ENCODE results near the gene POLR1A.
A peak's percentile ranks its signal among the peaks of the same experiment; 100 is the strongest.

Gene POLR1A

DNA sequence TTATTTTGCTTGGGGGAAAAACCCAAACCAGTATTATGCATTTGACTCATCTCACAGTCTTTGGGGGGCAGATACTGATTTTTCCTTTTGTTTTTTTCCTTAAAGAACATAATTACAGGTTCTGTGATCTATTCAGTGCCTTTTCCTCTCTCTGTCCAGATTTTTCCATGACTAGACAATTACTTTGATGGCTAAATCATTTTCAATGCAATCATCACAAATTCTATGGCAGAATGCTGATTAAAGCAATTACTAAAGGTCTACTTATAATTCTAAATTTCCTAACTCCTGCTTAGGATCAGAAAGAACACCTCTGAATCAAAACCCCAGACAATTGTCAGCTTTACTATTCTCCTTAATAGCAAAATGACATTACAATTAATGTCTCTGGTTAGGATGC is 38.8 kb downstream of the POLR1A start:
- no peak for DNase-seq (ENCODE audit: low read depth, low spot score)
- no peak overlapping the region for H3K27ac ChIP-seq

DNA sequence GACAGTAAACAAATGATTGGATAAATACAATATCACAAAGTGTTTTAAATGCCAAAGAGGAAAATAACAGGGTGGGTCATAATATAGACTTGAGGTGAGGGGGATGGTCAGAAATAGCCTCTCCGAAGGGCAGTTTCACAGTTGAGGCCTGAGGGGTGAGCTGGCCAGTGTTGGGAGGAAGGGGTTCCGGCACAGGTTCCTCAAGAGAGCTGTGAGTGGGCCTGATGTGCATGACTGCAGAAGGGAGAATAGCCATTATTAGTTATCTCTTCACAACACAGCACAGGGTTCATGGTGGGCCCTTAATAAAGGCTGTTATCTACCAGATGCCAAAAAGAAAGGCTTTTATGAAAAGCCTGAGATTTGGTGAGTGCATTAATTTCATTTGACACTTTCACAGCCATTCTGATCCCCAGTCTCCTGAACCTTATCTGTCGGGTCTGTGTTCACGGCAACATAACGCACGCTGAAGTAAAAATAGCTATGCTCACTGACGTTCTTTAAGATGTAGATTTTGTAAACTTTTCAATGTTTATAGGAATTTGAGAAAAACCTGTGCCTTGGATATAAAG is 39.6 kb downstream of the POLR1A start:
- no peak for DNase-seq (ENCODE audit: low read depth, low spot score)
- no peak overlapping the region for H3K27ac ChIP-seq

DNA sequence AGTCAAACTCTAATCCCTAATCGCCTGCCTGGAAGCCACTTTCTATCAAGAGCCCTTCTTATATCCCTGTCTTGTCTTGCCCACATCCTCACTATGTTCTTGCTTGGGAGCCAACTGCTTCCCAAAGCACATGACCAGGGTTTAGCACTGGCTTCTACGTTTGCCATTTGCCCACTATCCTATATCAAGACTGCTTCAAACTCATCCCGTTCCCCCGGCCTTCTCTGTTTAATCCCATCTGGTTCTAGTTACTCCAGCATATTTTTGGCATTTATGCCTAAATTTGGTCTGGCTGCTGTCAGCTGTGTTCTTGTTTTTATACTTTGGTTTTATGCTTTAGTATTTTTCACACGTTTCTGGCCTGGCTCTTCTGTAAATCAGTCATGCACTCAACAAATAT is 40.2 kb downstream of the POLR1A start:
- no peak for DNase-seq (ENCODE audit: low read depth, low spot score)
- no peak overlapping the region for H3K27ac ChIP-seq

DNA sequence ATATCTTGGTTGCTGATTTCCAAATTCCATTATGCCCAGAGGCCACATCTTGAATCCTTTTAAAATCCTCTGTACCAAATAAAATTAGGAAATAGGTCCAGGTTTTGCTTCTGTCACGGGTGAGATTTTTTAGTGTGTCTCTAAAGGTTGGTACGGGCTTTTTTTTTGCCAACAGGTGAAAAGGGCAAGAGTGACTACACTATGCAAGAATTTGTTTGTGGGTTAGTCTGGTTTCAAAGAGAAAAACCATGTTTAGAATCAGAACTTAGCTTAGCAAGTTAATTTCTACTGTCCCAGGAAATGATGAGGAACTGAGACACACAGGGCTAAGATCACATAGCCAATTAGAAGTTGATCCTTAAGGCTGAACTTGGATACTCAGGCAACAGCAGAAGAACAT is 41.7 kb downstream of the POLR1A start:
- H3K27ac ChIP-seq, result no peak overlapping the region
- DNase-seq (ENCODE audit: low read depth, low spot score), result no peak

DNA sequence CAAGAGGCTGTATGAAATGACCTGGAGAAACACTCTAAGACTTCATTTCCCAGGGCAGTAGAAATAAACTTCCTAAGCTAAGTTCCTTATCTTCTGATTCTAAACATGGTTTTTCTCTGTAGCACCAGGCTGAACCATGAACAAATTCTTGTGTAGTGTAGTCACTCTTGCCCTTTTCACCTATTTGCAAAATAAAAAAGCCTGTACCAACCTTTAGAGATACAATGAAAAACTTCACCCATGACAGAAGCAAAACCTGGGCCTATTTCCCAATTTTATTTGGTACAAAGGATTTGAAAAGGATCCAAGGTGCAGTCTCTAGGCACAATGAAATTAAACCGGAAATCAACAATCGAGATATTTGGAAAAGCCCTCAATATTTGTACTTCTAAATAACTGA is 43.6 kb downstream of the POLR1A start:
- DNase-seq (ENCODE audit: low read depth, low spot score), result no peak

DNA sequence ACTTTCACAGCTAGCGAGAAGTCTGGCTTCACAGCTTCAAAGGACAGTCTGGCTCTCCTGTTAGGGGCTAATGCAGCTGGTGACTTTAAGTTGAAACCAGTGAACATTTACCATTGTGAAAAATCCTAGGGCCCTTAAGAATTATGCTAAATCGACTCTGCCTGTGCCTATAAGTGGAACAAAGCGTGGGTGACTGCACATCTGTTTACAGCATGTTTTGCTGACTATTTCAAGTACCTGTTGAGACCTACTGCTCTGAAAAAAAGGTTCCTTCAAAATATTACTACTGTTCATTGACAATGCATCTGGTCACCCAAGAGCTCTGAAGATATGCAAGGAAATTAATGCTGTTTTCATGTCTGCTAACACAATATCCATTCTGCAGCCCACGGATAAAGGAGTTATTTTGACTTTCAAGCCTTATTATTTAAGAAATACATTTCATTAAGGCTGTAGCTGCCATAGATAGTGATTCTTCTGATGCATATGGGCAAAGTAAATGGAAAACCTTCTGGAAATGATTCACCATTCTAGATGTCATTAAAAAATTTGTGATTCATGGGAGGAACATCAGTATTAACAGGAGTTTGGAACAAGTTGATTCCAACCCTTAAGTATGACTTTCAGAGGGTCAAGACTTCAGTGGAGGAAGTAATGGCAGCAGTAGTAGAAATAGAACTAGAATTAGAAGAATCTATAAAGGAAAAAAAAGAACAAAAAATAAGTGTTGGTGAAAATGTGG is 48.9 kb downstream of the POLR1A start:
- no peak for DNase-seq (ENCODE audit: low read depth, low spot score)
- H3K27ac ChIP-seq, result no peak overlapping the region

More for the DNA sequence above, 43.6 kb downstream of the POLR1A start:
- peak overlapping the region; percentile 5 for H3K27ac ChIP-seq

DNA sequence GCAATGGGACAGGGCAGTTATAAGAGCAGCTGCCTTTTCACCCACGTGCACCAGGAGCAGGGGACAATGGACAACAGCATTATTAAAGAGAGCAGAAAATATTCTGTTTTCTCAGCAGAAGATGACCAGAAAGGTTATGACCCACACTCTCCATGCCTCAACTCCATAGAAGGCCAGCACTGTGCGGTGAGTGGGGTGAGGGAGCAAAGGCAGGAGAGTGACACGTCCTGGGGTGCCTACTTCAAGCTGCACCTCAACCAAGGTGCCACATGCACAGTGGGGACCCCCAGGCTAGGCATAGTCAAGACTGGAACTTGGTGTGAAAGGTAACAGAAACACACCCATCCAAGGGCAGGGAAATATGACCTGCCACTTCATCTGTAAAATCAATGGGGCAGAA is 50.4 kb downstream of the POLR1A start:
- H3K27ac ChIP-seq, result no peak overlapping the region

DNA sequence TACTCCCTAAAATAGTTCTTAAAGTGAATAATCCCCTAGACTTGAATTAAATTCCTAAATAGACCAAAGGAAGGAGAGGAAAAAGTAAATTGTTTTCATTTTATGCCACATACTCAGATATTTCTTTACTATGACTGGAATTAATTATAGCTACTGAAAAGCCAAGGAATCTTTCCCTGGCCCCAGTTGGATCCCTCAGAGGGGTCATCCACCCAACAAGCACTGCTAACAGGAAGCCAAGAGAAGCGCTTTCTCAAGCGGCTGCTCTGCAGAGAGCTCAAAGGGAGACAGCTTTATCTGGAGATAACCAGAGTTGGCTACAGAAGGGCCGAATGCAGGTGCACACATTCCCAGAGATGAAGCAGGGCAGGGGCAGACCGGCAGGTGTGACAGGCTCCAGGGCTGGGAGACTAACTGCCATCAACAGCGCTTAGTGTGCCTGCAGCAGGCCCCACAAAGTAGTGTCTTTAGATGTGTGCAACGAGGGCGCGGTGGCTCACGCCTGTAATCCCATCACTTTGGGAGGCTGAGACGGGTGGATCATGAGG is 51.1 kb downstream of the POLR1A start:
- no peak for DNase-seq (ENCODE audit: low read depth, low spot score)
- H3K27ac ChIP-seq, result no peak overlapping the region

More for the DNA sequence above, 50.4 kb downstream of the POLR1A start:
- no peak for DNase-seq (ENCODE audit: low read depth, low spot score)

DNA sequence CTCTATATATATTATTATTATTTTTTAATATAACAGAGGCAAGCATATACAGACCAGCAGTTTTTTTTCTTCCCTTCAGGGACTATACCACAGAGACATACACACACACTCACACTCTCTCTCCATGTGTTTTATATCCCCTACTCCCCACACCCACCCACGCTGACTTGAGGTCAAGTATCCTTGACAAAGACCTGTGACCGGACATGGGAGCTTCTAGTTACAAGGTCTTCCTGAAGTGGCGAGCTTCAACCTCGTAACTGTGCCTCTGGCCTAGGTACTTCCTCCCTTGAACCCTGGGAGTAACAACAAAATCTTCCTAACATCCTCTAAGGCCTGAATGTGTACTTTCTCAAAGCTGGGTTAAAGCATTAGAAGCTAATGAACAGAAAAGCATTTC is 52.5 kb downstream of the POLR1A start:
- no peak for DNase-seq (ENCODE audit: low read depth, low spot score)
- H3K27ac ChIP-seq, result no peak overlapping the region

DNA sequence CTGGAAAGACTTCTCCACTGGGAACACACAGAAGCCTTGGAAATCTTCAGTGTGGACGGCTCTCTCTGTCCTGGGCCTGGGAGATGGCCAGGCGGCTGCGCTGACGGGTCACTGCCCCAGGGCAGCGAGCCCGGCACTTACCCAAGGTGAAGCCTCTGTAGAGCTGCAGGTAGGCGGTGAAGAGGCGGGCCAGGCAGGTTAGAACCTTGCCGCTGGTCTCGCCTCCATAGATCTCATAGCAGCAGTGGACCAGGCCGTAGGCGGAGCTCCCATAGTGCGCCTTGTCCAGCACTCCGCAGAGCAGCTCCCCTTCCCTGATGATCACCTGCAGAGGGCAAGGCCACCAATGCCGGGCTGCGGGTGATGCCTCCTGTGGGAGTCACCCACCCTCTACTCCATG is 53.0 kb downstream of the POLR1A start:
- no peak for DNase-seq (ENCODE audit: low read depth, low spot score)
- H3K27ac ChIP-seq, result no peak overlapping the region

DNA sequence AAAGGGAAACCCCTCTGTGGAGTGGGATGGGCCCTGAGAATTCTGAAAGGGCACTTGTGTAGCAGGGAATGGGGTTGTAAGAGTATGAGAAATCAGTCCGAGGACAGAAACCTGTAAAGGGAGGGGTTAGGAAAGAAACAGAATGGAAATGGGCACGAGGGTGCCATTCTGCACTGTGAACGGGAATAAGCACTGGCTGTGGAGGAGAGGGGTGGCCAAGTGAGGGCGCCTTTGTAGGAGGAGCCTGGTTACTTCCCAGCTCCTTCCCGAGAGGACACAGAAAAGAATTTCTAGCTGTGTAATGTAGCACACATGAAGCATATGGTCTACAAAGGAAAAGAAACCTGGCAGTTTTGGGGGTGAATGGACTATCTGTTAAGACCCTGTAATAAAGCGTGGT is 53.4 kb downstream of the POLR1A start:
- no peak overlapping the region for H3K27ac ChIP-seq
- DNase-seq (ENCODE audit: low read depth, low spot score), result no peak

DNA sequence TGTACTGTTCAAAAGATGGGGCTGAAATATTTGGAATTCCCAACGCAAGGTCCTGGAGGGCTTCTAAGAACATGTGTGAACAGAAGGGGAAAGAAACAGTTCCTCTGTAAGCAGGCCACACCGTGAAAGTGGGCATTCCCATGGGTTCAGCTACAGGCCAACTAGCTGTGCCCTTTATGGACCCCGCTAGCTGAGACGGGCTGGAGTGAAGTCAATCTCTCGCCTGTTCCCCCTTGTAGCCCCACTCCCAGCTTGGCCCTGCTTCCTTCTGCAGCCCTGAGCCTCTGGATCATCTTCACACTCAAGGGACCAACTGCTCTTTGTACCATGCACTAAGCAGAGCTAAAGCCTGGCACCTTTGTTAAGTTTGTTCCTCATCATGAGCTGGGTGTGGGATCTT is 55.4 kb downstream of the POLR1A start:
- no peak overlapping the region for H3K27ac ChIP-seq
- no peak for DNase-seq (ENCODE audit: low read depth, low spot score)

DNA sequence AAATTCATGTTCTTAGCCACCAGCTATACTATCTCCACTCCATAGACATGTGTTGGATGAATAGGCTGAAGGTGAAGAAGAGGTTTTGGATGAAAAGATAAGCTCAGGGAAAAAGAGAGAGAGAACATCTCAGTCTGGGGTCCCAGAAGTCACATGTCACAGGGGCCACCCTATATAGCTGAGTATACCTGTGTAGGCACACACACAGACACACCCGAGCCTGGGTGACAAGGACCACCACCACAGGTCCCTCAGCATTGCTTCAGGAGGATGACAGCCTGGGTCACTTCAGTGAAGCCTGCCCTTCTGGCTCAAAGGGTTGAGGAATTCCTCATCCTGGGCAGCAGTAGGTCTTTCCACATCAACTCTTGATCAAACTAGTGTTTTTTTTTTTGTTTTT is 56.2 kb downstream of the POLR1A start:
- DNase-seq (ENCODE audit: low read depth, low spot score), result no peak
- H3K27ac ChIP-seq, result no peak overlapping the region

DNA sequence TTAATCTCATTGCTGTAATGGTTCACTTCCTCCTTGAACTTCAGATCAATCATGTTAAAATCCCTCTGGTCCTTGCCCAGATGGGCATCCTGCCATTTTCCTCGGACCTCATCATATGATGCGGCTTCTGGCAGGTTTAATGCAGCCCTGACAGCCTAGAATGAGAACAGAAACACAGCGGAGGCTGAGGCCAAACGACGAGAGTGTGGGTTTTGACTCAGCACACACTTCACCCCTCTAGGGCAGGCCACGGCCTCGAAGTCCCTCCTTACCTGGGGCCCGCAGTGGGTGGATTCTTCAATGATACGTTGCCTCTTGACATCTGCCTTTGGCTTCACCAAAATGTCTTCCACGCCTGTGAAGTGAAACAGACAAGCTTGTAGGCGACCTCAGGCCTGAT is 56.8 kb downstream of the POLR1A start:
- no peak overlapping the region for H3K27ac ChIP-seq
- no peak for DNase-seq (ENCODE audit: low read depth, low spot score)

DNA sequence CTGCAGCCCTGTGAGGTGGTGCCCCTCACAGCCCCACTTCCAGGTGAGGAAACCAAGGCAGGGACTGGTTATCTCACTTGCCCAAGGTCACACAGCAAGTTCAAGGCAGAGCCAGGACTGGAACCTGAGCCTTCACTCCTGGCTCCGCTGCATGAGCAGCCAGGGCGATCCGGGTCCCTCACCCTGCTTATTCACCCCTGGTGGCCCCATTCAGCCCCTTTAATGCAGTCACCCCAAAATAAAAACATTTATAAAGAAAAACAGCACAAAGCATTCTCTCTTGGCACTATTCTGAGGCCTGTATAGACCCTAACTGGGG is 57.3 kb downstream of the POLR1A start:
- DNase-seq (ENCODE audit: low read depth, low spot score), result no peak
- no peak overlapping the region for H3K27ac ChIP-seq

DNA sequence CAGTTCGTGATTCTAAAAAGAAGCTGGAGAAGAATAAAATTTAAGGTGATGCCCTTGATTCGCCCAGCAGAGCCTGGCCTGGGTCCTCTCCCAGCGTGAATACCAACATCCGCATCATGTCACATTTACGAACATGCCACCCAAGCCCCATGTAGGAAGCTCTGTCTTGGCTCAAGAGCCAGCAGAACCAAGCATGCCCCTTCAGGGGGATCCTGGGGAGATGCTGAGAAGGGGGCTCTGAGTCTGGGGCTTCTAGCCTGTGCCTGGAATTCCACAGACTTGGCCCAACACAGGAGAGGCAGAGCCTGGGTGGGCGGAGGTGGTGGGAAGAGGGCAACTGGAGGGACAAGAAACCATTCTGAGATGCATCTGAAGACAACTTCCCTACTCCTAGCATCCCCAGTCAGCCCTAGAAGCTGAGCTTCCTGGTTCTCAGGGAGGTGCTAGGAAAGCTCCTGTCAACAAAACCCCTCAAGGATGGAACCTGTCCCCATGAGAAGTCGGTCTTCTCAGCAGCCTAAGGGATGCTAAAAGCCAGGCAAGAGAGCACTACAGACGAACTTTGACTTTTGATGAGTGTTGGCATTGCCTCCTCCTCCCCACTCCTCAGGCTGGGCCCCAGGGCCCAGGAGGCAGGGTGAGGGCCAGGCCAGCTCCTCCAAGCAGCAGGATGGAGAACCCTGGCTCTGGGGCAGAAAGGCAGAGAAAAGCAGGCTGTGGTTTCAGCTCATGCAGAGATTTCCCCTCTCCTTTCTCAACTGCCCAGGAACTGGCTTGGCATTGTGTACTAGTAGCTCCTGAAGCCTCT is 57.9 kb downstream of the POLR1A start:
- H3K27ac ChIP-seq, result no peak overlapping the region
- no peak for DNase-seq (ENCODE audit: low read depth, low spot score)

DNA sequence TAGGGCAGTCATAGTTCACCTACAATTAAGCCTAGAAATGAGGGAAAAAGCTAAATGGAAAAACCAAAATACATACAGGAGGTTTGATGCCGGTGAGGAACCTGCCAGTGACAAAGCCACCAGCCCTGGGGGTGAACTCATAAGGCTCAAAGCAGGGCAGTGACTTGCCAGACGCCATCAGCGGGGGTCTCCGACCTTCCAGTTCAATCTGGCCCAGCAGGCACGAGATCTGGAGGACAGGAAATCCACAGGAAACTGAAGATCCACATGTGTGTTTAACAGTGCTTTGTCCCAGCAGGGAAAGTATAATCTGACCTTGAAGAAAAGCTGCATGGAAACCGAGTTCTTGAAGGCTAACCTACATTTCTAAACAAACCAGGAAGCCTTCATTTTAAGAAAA is 60.1 kb downstream of the POLR1A start:
- no peak for DNase-seq (ENCODE audit: low read depth, low spot score)
- H3K27ac ChIP-seq, result no peak overlapping the region

DNA sequence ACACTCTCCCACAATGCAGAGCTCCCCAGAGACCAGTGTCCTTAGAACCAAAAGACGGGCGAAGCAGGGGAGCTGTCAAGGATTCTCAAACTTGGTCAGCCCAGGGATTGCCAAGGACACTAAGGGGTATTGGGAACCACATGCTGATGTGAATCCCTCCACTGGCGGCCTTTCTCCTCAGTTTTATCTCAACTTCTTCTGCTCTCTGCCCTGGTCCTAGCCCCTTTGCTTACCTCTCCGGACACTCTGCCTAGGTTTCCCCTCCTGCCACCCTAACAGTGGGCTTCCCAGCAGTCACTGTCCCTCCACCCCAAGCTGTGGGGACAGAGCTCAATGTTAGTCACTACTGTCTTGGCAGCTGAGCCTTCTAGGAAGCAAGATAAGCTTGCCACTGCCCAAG is 61.1 kb downstream of the POLR1A start:
- H3K27ac ChIP-seq, result no peak overlapping the region
- no peak for DNase-seq (ENCODE audit: low read depth, low spot score)

DNA sequence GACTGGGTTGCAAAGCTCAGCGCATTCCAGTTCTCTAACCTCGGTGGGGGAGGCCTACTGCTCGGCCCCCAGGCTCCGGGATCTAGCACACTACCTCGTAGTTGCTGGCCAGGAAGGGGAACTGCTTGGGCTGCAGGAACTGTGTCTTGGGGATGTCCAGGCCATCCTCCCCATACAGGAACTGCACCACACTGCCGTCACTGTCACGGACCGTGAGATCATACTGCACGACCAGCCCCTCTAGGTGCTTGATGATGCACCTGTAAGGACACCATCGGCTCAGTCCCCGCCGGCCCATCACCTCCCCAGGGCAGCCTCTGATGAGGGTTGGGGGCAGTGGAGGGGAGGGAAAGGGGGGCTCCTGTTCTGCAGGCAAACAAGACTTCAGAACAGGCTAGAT is 61.6 kb downstream of the POLR1A start:
- DNase-seq (ENCODE audit: low read depth, low spot score), result no peak

DNA sequence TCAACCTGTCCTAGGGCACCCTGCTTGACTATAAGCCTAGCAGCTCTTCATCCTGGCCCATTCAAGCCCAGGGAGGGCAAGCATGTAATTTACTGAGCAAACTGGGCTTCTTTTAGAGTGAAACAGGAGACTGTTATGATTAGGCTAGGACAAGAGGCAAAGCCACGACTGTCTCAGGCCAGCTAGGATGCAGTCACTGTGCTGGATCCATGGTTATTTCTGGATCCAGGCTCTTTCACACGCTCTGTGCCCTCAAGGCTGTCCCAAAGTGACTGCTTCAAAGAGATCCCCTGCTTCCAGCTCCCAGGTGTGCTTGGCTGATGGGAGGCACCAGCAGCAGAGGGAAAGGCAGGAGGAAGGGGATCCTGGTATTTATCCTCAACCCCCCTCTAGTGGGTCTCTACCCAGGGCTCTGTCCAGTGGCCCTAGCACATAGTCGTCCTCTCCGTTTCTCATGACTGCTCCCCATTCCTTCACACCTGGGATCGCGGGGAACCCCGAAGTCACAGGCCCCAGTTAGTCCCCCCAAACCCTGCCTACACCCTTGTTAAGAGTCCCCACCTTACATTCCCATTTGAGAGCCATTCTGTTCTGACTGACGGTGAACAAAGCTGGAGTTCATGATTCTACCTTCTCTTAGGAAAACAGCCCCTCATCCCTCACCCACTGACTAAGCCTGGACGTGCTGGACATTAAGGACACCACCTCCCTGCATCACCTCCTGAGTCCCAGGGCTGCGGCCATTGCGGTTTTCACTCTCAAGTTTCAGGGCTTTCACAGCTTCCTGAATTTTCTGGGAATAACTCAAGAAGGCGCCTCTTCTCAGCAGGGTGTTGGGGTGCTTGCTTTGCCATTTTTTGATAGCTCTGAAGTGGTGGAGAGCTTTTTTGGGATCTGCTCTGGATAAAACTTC is 63.2 kb downstream of the POLR1A start:
- H3K27ac ChIP-seq, result no peak overlapping the region
- no peak for DNase-seq (ENCODE audit: low read depth, low spot score)

More for the DNA sequence above, 61.6 kb downstream of the POLR1A start:
- H3K27ac ChIP-seq, result no peak overlapping the region

All from epithelial cell of prostate (primary cell).